ENCODE data around the gene PCYOX1L. TPM values are rescaled to one million over a fixed set of nuclear protein-coding genes. Genes with fewer than 3 reads are reported as not detected.

Gene PCYOX1L
- total RNA-seq, 1 donor from 2014 or later, result 6.6 TPM

- H3K27ac ChIP-seq, result no peak overlapping the region
Observed at GRCh38 chr5:149402291-149402690, 44.4 kb downstream of the PCYOX1L start.

GRCh38 chr5:149403923-149404745, 46.3 kb downstream of the PCYOX1L start:
- H3K27me3 ChIP-seq, result no peaks in the 10 kb centered on the region
- no peak for ATAC-seq
- intact Hi-C loops (cut with DNase I), result no loop called here
- no peaks in the 10 kb centered on the region for H3K9me3 ChIP-seq
- H3K27ac ChIP-seq, result no peak overlapping the region
- no peaks in the 10 kb centered on the region for H3K36me3 ChIP-seq
- H3K4me1 ChIP-seq, result peaks cover 4% of the 10 kb centered on the region
- no peak for DNase-seq
- no peak for TF ChIP-seq CTCF (IDR thresholded peaks at IDR 0.05)
- H3K4me3 ChIP-seq, result no peak overlapping the region

More at GRCh38 chr5:149402291-149402690, 44.4 kb downstream of the PCYOX1L start:
- Histone ChIP-seq H3K9me3 (no peaks in the 10 kb centered on the region), H3K27me3 (no peaks in the 10 kb centered on the region), H3K4me3 (no peak overlapping the region), H3K4me1 (peaks cover 4% of the 10 kb centered on the region), H3K36me3 (no peaks in the 10 kb centered on the region)
- intact Hi-C loops (cut with DNase I), result no loop called here
- ATAC-seq (no peak), DNase-seq (no peak)
- no peak for TF ChIP-seq CTCF (IDR thresholded peaks at IDR 0.05)

- H3K4me1 ChIP-seq, result peaks cover 4% of the 10 kb centered on the region
- TF ChIP-seq CTCF (IDR thresholded peaks at IDR 0.05), result no peak
- intact Hi-C loops (cut with DNase I), result no loop called here
- H3K27ac ChIP-seq, result peak overlapping the region; percentile 72
- ATAC-seq (no peak), DNase-seq (no peak)
- no peak overlapping the region for H3K4me3 ChIP-seq
- H3K27me3 ChIP-seq, result no peaks in the 10 kb centered on the region
- H3K9me3 ChIP-seq, result no peaks in the 10 kb centered on the region
- no peaks in the 10 kb centered on the region for H3K36me3 ChIP-seq
Observed at GRCh38 chr5:149404746-149405549, 47.1 kb downstream of the PCYOX1L start.

- ATAC-seq (no peak), DNase-seq (no peak)
- Histone ChIP-seq H3K27ac (peak overlapping the region; percentile 72), H3K27me3 (no peaks in the 10 kb centered on the region), H3K36me3 (peaks cover 6% of the 10 kb centered on the region), H3K4me3 (peak overlapping the region; percentile 19), H3K4me1 (peaks cover 4% of the 10 kb centered on the region), H3K9me3 (no peaks in the 10 kb centered on the region)
- intact Hi-C loops (cut with DNase I), result no loop called here
- no peak for TF ChIP-seq CTCF (IDR thresholded peaks at IDR 0.05)
Observed at GRCh38 chr5:149405550-149406202, 47.8 kb downstream of the PCYOX1L start.

GRCh38 chr5:149406203-149406978, 48.5 kb downstream of the PCYOX1L start:
- H3K9me3 ChIP-seq, result no peaks in the 10 kb centered on the region
- H3K36me3 ChIP-seq, result peaks cover 6% of the 10 kb centered on the region
- no peak for TF ChIP-seq CTCF (IDR thresholded peaks at IDR 0.05)
- H3K27me3 ChIP-seq, result no peaks in the 10 kb centered on the region
- ATAC-seq, result peak; percentile 71
- no peak for DNase-seq
- intact Hi-C loops (cut with DNase I), result no loop called here
- peak overlapping the region; percentile 55 for H3K4me3 ChIP-seq
- H3K4me1 ChIP-seq, result peaks cover 4% of the 10 kb centered on the region
- peak overlapping the region; percentile 73 for H3K27ac ChIP-seq

Measured in upper lobe of right lung (tissue), 1 donor.